Esophagus squamous epithelium (tissue), 5 donors: Measurements from ENCODE around the gene IER5L. TPM values are rescaled to one million over a fixed set of nuclear protein-coding genes. Genes with fewer than 3 reads are reported as not detected.

ENCODE experiments used
- DNase-seq: peaks from one replicate; lab custom pipeline; 2025; lab: John Stamatoyannopoulos, UW
- H3K27ac ChIP-seq, 4 donors: fragments of 200-600 bp; sonication (generic); one replicate each; pipeline ENCODE4 v1.5.1; 2016 to 2019; ENCODE audit warnings: mild to moderate bottlenecking in 1 of 4
- H3K27me3 ChIP-seq, 4 donors: fragments of 200-600 bp; sonication (generic); 1 replicate in 3 of 4; 2 replicates in 1 of 4; pipeline versions ENCODE4 v1.5.1 to v1.6.0; 2017 to 2021; ENCODE audit warnings: antibody characterized with exemption in 1 of 4
- H3K36me3 ChIP-seq, 3 donors: fragments of 200-600 bp; sonication (generic); one replicate each; pipeline ENCODE4 v1.5.1; 2016 to 2019
- H3K4me1 ChIP-seq, 3 donors: fragments of 200-600 bp; sonication (generic); one replicate each; pipeline ENCODE4 v1.5.1; 2017 to 2019
- H3K4me3 ChIP-seq, 4 donors: fragments of 200-600 bp; sonication (generic); 1 replicate in 3 of 4; 2 replicates in 1 of 4; pipeline ENCODE4 v1.5.1; 2016 to 2019; ENCODE audit warnings: mild to moderate bottlenecking in 2 of 4, moderate library complexity in 1 of 4
- H3K9me3 ChIP-seq, 3 donors: fragments of 200-600 bp; sonication (generic); one replicate each; pipeline ENCODE4 v1.5.1; 2016 to 2019
- CTCF ChIP-seq, 6 experiments: fragments of 450-650 bp in 4 of 6; fragments of 200-600 bp in 2 of 6; sonication (generic) in 2 of 6; IDR thresholded peaks; one replicate each; pipeline ENCODE4 v1.5.1; 2016 to 2019; ENCODE audit warnings: antibody characterized with exemption in 6 of 6, mild to moderate bottlenecking in 4 of 6, moderate library complexity in 4 of 6
- POLR2A ChIP-seq, 4 donors: fragments of 450-650 bp; IDR thresholded peaks; one replicate each; pipeline ENCODE4 v1.6.1; 2017; ENCODE audit warnings: antibody characterized with exemption in 4 of 4, mild to moderate bottlenecking in 4 of 4, moderate library complexity in 3 of 4
- WGBS, 2 donors: methylation state at CpG; one replicate each; pipeline ENCODE4 v1.1.5; 2018; 5-methylcytosine and 5-hydroxymethylcytosine counted together
- intact Hi-C: fragments of 100-400 bp; cut with DNase I; formaldehyde crosslinking; loops from one replicate; pipeline ENCODE4 v1.15.0; 2022
- total RNA-seq, 4 donors: library from RNA; depleted of rRNA; stranded (reverse); fragments of >200 nt; gene quantifications; one replicate each; pipeline ENCODE4 v1.1.0, GENCODE V29; 2016
- donor health status: DM: yes; HTN: yes; CAD: no.

Gene IER5L
- total RNA-seq, 4 donors from 2014 or later, result 6.1 to 8.7 (median 7.2) TPM

GRCh38 chr9:129150672-129151211, 27.3 kb downstream of the IER5L start:
- Histone ChIP-seq H3K27ac (no peak overlapping the region), H3K4me1 (peaks cover 22 to 41% (median 24%) of the 10 kb centered on the region in 3 donors), H3K4me3 (no peak overlapping the region), H3K9me3 (no peaks in the 10 kb centered on the region), H3K27me3 (no peaks in the 10 kb centered on the region), H3K36me3 (peaks cover 2 to 89% (median 15%) of the 10 kb centered on the region in 3 donors)
- TF ChIP-seq CTCF (IDR thresholded peaks at IDR 0.05) (no peak), POLR2A (IDR thresholded peaks at IDR 0.05) (no peak)
- DNase-seq, result no peak
- WGBS, 2 donors, result 89 to 91% methylated on average over 10 to 17 of the region's 18 CpGs
- intact Hi-C loops, result no loop called here

- intact Hi-C loops, result no loop called here
- H3K36me3 ChIP-seq, result peaks cover 4 to 90% (median 15%) of the 10 kb centered on the region in 3 donors
- H3K4me3 ChIP-seq, result no peak overlapping the region
- peaks cover 27 to 47% (median 30%) of the 10 kb centered on the region in 3 donors for H3K4me1 ChIP-seq
- H3K9me3 ChIP-seq, result no peaks in the 10 kb centered on the region
- TF ChIP-seq CTCF (IDR thresholded peaks at IDR 0.05) (no peak), POLR2A (IDR thresholded peaks at IDR 0.05) (no peak)
- H3K27ac ChIP-seq, result no peak overlapping the region
- DNase-seq, result no peak
- H3K27me3 ChIP-seq, result no peaks in the 10 kb centered on the region
- WGBS, 2 donors, result 80 to 83% methylated on average over 6 to 10 of the region's 10 CpGs
These were observed 27.9 kb downstream of the IER5L start for GRCh38 chr9:129150122-129150521.

GRCh38 chr9:129149442-129149841, 28.6 kb downstream of the IER5L start:
- peaks cover 4 to 90% (median 15%) of the 10 kb centered on the region in 3 donors for H3K36me3 ChIP-seq
- TF ChIP-seq CTCF (IDR thresholded peaks at IDR 0.05) (no peak), POLR2A (IDR thresholded peaks at IDR 0.05) (no peak)
- H3K4me3 ChIP-seq, result no peak overlapping the region
- DNase-seq, result no peak
- peaks cover 27 to 54% (median 34%) of the 10 kb centered on the region in 3 donors for H3K4me1 ChIP-seq
- H3K27ac ChIP-seq, result no peak overlapping the region
- intact Hi-C loops, result loop anchor here (10.0 kb wide), 1 partner anchor 335 kb away; no protein-coding TSS in a partner anchor
- H3K27me3 ChIP-seq, result no peaks in the 10 kb centered on the region
- WGBS, 2 donors, result 62 to 76% methylated on average over 5 to 6 of the region's 6 CpGs
- H3K9me3 ChIP-seq, result no peaks in the 10 kb centered on the region

- Histone ChIP-seq H3K27me3 (no peaks in the 10 kb centered on the region), H3K36me3 (peaks cover 9 to 96% (median 15%) of the 10 kb centered on the region in 3 donors), H3K27ac (peak overlapping the region in 3 of 4 donors; percentile 54 to 99 (median 97)), H3K4me1 (peaks cover 28 to 62% (median 36%) of the 10 kb centered on the region in 3 donors), H3K4me3 (no peak overlapping the region), H3K9me3 (no peaks in the 10 kb centered on the region)
- no peak for TF ChIP-seq POLR2A (IDR thresholded peaks at IDR 0.05)
- no peak for TF ChIP-seq CTCF (IDR thresholded peaks at IDR 0.05)
- DNase-seq, result no peak
- intact Hi-C loops, result loop anchor here (10.0 kb wide), 1 partner anchor 336 kb away; no protein-coding TSS in a partner anchor
- WGBS, 2 donors, result 67 to 83% methylated on average over 2 to 3 of the region's 6 CpGs
These were observed 29.4 kb downstream of the IER5L start for GRCh38 chr9:129148463-129149204.

GRCh38 chr9:129146441-129146941, 31.6 kb downstream of the IER5L start:
- H3K4me3 ChIP-seq, result no peak overlapping the region
- WGBS, 2 donors, result 51 to 80% methylated on average over 1 to 3 of the region's 8 CpGs
- DNase-seq, result no peak
- no peaks in the 10 kb centered on the region for H3K9me3 ChIP-seq
- H3K27me3 ChIP-seq, result no peaks in the 10 kb centered on the region
- H3K4me1 ChIP-seq, result peaks cover 49 to 83% (median 57%) of the 10 kb centered on the region in 3 donors
- intact Hi-C loops, result loop anchor here (10.0 kb wide), 1 partner anchor 338 kb away; no protein-coding TSS in a partner anchor
- TF ChIP-seq CTCF (IDR thresholded peaks at IDR 0.05) (no peak), POLR2A (IDR thresholded peaks at IDR 0.05) (no peak)
- peaks cover 14 to 89% (median 14%) of the 10 kb centered on the region in 3 donors for H3K36me3 ChIP-seq
- peak overlapping the region; percentile 54 to 99 (median 94) for H3K27ac ChIP-seq
